GM21529 (cell line): Measurements from ENCODE around the gene LOX.

Source experiments
- ATAC-seq: cut with Tn5 transposase; IDR thresholded peaks from one replicate; pipeline ENCODE4 v1.9.1; 2021; ENCODE audit not compliant: unreplicated experiment

Gene LOX

GRCh38 chr5:122078116-122079110 lies at the start of gene LOX:
Gene LOX (minus strand): TSS chr5:122078259. CDS start chr5:122077985, 274 bp downstream.
- no peak for ATAC-seq

GRCh38 chr5:122126756-122127321 lies 48.8 kb upstream of the LOX start:
- ATAC-seq: no peak

- ATAC-seq: no peak
Observed at GRCh38 chr5:122126177-122126755, 48.2 kb upstream of the LOX start.

GRCh38 chr5:122124766-122125165 lies 46.7 kb upstream of the LOX start:
- no peak for ATAC-seq

- ATAC-seq: no peak
Observed at GRCh38 chr5:122121479-122122465, 43.7 kb upstream of the LOX start.

GRCh38 chr5:122120957-122121356 lies 42.9 kb upstream of the LOX start:
- ATAC-seq: no peak

GRCh38 chr5:122120493-122120892 lies 42.4 kb upstream of the LOX start:
- ATAC-seq: no peak

GRCh38 chr5:122119205-122119604 lies 41.1 kb upstream of the LOX start:
- no peak for ATAC-seq

GRCh38 chr5:122118356-122118948 lies 40.4 kb upstream of the LOX start:
- ATAC-seq: no peak

GRCh38 chr5:122114501-122114900 lies 36.4 kb upstream of the LOX start:
- no peak for ATAC-seq

GRCh38 chr5:122112733-122113558 lies 34.9 kb upstream of the LOX start:
- no peak for ATAC-seq

GRCh38 chr5:122112063-122112462 lies 34.0 kb upstream of the LOX start:
- ATAC-seq: no peak

GRCh38 chr5:122111460-122111859 lies 33.4 kb upstream of the LOX start:
- ATAC-seq: no peak

GRCh38 chr5:122110987-122111386 lies 32.9 kb upstream of the LOX start:
- no peak for ATAC-seq

- no peak for ATAC-seq
Observed at GRCh38 chr5:122107016-122107415, 29.0 kb upstream of the LOX start.

GRCh38 chr5:122105909-122106308 lies 27.9 kb upstream of the LOX start:
- no peak for ATAC-seq

GRCh38 chr5:122102825-122103224 lies 24.8 kb upstream of the LOX start:
- ATAC-seq: no peak

- ATAC-seq: peak; percentile 67
Observed at GRCh38 chr5:122101636-122102285, 23.7 kb upstream of the LOX start.
